WERI-Rb-1 (cell line): Measurements from ENCODE around the gene SH3PXD2B.
A peak's percentile ranks its signal among the peaks of the same experiment; 100 is the strongest.

Experiments used
- DNase-seq: peaks from one replicate; pipeline ENCODE4 v3.0.0-alpha.2; 2020
- H3K27ac ChIP-seq: fragments of 250-450 bp; sonication (Bioruptor Pico); 2 replicates; pipeline ENCODE4 v1.5.1; 2020; ENCODE audit warnings: mild to moderate bottlenecking, moderate library complexity
- H3K27me3 ChIP-seq: fragments of 250-450 bp; sonication (Bioruptor Pico); 2 replicates; pipeline ENCODE4 v1.5.1; 2021; ENCODE audit warnings: mild to moderate bottlenecking, low read depth, moderate library complexity; ENCODE audit not compliant: insufficient read depth, severe bottlenecking
- H3K36me3 ChIP-seq: fragments of 250-450 bp; sonication (Bioruptor Pico); 2 replicates; pipeline ENCODE4 v1.5.1; 2020; ENCODE audit warnings: mild to moderate bottlenecking, moderate library complexity
- H3K4me3 ChIP-seq: 2 replicates; pipeline ENCODE4 v1.5.1; 2011; ENCODE audit warnings: low read depth, mild to moderate bottlenecking, control low read depth, low read length
- H3K9me3 ChIP-seq: fragments of 250-450 bp; sonication (Bioruptor Pico); 2 replicates; pipeline ENCODE4 v1.5.1; 2021; ENCODE audit warnings: mild to moderate bottlenecking, moderate library complexity; ENCODE audit not compliant: severe bottlenecking
- TF ChIP-seq, protein P1 (sequence below): IDR thresholded peaks from 2 replicates; pipeline ENCODE4 v1.5.1; 2011; ENCODE audit warnings: low read depth, mild to moderate bottlenecking, control low read depth, inconsistent platforms, low read length

Gene SH3PXD2B

GRCh38 chr5:172454358-172455086, at the start of gene SH3PXD2B:
SH3PXD2B (minus strand) TSS chr5:172454525; CDS start chr5:172454352, 173 bp downstream.
- no peaks in the 10 kb centered on the region for H3K27me3 ChIP-seq
- peak within 1 kb of the TSS; percentile 55 for H3K4me3 ChIP-seq
- no peaks in the 10 kb centered on the region for H3K36me3 ChIP-seq
- no peaks in the 10 kb centered on the region for H3K9me3 ChIP-seq
- TF ChIP-seq, protein P1, sequence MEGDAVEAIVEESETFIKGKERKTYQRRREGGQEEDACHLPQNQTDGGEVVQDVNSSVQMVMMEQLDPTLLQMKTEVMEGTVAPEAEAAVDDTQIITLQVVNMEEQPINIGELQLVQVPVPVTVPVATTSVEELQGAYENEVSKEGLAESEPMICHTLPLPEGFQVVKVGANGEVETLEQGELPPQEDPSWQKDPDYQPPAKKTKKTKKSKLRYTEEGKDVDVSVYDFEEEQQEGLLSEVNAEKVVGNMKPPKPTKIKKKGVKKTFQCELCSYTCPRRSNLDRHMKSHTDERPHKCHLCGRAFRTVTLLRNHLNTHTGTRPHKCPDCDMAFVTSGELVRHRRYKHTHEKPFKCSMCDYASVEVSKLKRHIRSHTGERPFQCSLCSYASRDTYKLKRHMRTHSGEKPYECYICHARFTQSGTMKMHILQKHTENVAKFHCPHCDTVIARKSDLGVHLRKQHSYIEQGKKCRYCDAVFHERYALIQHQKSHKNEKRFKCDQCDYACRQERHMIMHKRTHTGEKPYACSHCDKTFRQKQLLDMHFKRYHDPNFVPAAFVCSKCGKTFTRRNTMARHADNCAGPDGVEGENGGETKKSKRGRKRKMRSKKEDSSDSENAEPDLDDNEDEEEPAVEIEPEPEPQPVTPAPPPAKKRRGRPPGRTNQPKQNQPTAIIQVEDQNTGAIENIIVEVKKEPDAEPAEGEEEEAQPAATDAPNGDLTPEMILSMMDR, result no peak
- H3K27ac ChIP-seq, result peak within 1 kb of the TSS; percentile 50
- peak; percentile 73 for DNase-seq

- Histone ChIP-seq H3K4me3 (no peak overlapping the region), H3K27me3 (no peaks in the 10 kb centered on the region), H3K27ac (no peak overlapping the region), H3K36me3 (no peaks in the 10 kb centered on the region), H3K9me3 (no peaks in the 10 kb centered on the region)
- TF ChIP-seq, protein P1, result no peak
- DNase-seq, result peak; percentile 72
Measured at GRCh38 chr5:172502969-172503368, 48.6 kb upstream of the SH3PXD2B start.

- TF ChIP-seq, protein P1, result no peak
- H3K27me3 ChIP-seq, result no peaks in the 10 kb centered on the region
- no peak overlapping the region for H3K27ac ChIP-seq
- H3K36me3 ChIP-seq, result no peaks in the 10 kb centered on the region
- no peak overlapping the region for H3K4me3 ChIP-seq
- H3K9me3 ChIP-seq, result no peaks in the 10 kb centered on the region
- no peak for DNase-seq
Measured at GRCh38 chr5:172502410-172502809, 48.1 kb upstream of the SH3PXD2B start.

DNA sequence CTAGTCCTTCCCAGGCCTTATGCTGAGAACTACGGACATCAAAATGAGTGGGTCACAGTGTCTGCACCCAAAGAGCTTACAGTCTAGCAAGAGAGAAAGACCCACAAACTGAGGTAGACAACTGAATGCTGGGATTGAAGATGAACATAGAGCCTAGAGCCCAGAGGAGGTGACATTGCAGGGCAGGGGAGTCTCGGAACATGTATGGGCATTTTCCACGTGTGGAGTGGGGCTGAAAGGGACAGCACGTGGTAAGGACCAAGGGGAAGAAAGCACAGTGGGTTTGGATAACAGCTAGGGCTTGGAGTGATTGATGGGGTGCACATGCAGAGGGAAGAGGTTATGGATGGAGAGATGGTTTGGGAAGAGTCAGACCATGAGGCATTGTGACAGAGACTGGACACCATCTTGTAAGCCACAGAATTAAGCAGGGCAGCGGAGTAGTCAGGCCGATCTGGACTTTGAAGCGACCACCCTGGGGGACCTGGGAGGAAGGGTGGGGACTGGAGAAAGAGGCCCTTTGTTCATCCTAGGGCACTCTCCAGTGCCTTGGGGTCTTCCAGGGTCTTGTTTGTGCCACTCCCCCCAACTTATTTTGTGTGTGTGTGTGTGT, 47.5 kb upstream of the SH3PXD2B start:
- TF ChIP-seq, protein P1, result no peak
- Histone ChIP-seq H3K4me3 (no peak overlapping the region), H3K27me3 (no peaks in the 10 kb centered on the region), H3K9me3 (no peaks in the 10 kb centered on the region), H3K36me3 (no peaks in the 10 kb centered on the region), H3K27ac (no peak overlapping the region)
- DNase-seq, result peak; percentile 1

DNA sequence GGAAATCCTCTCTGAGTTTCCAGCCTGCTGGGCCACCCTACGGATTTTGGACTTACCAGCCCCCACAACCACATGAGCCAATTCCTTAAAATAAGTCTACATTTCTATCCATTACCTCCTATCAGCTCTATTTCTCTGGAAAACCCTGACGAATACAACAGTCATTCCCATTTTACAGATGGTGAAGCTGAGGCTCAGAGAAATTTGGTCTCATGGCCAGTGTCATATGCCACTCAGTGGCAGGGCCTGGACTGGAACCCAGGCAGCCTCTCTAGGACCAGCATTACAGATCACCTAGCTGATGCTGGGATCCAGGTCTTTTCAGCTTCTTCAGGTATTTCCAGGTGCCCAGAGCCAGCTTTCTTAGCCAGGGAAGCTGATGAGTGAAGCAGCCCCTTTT, 45.0 kb upstream of the SH3PXD2B start:
- H3K27me3 ChIP-seq, result no peaks in the 10 kb centered on the region
- no peaks in the 10 kb centered on the region for H3K9me3 ChIP-seq
- no peaks in the 10 kb centered on the region for H3K36me3 ChIP-seq
- H3K4me3 ChIP-seq, result no peak overlapping the region
- TF ChIP-seq, protein P1, result no peak
- no peak for DNase-seq
- H3K27ac ChIP-seq, result no peak overlapping the region
